Prostate gland (tissue), 2 donors: ENCODE data around the gene SNX10.

Experiments used
- POLR2A ChIP-seq: fragments of 450-650 bp; IDR thresholded peaks from one replicate; pipeline ENCODE4 v1.6.1; 2016; ENCODE audit warnings: antibody characterized with exemption, mild to moderate bottlenecking
- TF ChIP-seq, protein P1 (sequence below), 4 experiments: fragments of 200-600 bp in 2 of 4; fragments of 450-650 bp in 2 of 4; sonication (generic) in 2 of 4; IDR thresholded peaks; 1 replicate in 3 of 4; 2 replicates in 1 of 4; pipeline ENCODE4 v1.5.1; 2016 to 2019; ENCODE audit warnings: antibody characterized with exemption in 4 of 4, mild to moderate bottlenecking in 2 of 4, moderate library complexity in 2 of 4

DNA sequence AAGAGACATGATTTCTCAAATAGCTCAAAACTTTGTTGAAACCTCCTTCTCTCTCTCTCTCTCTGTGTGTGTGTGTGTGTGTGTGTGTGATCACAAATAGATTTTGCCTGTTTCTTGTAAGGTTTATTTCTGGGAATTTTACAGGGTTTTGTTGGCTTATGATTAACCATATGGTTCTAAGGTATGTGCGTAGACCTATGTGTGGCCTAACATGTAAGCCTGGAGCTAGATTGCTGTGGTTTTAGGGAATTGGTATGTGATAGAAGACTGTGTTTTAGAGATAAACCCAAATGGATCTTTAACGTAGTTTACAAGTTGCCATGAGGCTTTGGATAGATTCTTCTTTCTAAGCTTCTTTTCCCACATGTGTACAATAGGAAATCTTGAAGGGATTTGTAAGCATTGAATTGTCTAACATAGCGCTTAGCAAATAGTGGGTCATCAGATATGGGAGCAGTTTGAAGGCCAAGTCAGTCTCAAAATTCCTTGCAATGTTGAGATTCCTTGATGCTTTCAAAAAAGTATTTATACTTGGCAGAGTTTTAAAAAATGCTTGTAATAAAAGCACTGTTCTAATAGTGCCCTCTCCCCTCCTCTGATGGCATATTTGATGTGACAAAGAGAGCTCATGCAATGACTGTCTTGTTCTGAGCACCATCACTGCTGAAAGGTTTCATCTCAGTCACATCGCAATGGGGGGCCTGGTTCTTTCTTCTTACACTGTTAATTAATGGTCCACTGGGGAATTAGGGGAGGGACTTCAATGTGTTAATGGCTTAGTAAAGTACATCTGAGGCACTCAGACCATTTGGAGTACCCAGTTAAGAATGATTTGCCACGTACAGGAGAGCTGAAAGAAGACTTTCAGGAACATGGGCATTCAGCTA lies 118.2 kb downstream of the SNX10 start:
- TF ChIP-seq, protein P1, sequence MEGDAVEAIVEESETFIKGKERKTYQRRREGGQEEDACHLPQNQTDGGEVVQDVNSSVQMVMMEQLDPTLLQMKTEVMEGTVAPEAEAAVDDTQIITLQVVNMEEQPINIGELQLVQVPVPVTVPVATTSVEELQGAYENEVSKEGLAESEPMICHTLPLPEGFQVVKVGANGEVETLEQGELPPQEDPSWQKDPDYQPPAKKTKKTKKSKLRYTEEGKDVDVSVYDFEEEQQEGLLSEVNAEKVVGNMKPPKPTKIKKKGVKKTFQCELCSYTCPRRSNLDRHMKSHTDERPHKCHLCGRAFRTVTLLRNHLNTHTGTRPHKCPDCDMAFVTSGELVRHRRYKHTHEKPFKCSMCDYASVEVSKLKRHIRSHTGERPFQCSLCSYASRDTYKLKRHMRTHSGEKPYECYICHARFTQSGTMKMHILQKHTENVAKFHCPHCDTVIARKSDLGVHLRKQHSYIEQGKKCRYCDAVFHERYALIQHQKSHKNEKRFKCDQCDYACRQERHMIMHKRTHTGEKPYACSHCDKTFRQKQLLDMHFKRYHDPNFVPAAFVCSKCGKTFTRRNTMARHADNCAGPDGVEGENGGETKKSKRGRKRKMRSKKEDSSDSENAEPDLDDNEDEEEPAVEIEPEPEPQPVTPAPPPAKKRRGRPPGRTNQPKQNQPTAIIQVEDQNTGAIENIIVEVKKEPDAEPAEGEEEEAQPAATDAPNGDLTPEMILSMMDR (IDR thresholded peaks at IDR 0.05): no peak
- TF ChIP-seq POLR2A: no peak
